PC-3 (cell line): ENCODE results near the gene THOC6.

Experiments
- CTCF ChIP-seq: fragments of 300-600 bp; sonication (generic); conservative IDR thresholded peaks from 2 replicates; pipeline ENCODE4 v1.5.1; 2017; ENCODE audit warnings: antibody characterized with exemption, low read depth, mild to moderate bottlenecking, low read length
- EZH2phosphoT487 ChIP-seq: fragments of 300-600 bp; sonication (generic); IDR thresholded peaks from 2 replicates; pipeline ENCODE4 v1.6.1; 2018; ENCODE audit warnings: mild to moderate bottlenecking, antibody characterized with exemption, low read length, borderline replicate concordance

DNA sequence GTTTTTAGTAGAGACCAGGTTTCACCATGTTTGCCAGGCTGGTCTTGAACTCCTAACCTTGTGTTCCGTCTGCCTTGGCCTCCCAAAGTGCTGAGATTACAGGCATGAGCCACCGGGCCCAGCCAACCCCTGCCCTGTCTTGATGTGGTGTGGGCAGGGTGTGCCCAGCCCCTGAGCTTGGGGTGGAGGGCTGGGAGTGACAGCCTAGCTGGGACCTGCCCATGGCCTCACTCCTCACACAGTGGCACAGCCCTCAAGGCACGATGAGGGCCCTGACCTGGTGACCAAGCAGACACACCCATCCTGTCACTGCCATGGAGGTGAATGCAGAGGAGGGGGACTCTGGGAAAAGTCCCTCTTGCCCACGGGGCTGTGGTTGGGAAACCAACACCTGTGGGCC is 44.7 kb downstream of the THOC6 start:
- TF ChIP-seq CTCF (no peak), EZH2phosphoT487 (no peak)
